K562 (cell line): Measurements from ENCODE around the gene ADAR. TPM values are rescaled to one million over a fixed set of nuclear protein-coding genes. Genes with fewer than 3 reads are reported as not detected.

Experiments used
- ARHGAP35 ChIP-seq: fragments of 450-650 bp; IDR thresholded peaks from 2 replicates; pipeline ENCODE4 v1.6.1; 2018; ENCODE audit not compliant: partially characterized antibody
- ATF7 ChIP-seq: fragments of 450-650 bp; IDR thresholded peaks from 2 replicates; pipeline ENCODE4 v1.7.1; 2014; ENCODE audit warnings: mild to moderate bottlenecking, moderate library complexity
- CREM ChIP-seq: IDR thresholded peaks from 2 replicates; pipeline ENCODE4 v1.6.1; 2014; ENCODE audit warnings: antibody characterized with exemption, low read depth
- E2F3 ChIP-seq: fragments of 250-450 bp; sonication (Bioruptor Pico); IDR thresholded peaks from 2 replicates; pipeline ENCODE4 v1.4.0; 2020; ENCODE audit warnings: mild to moderate bottlenecking
- EHMT2 ChIP-seq: fragments of 450-650 bp; IDR thresholded peaks from 2 replicates; pipeline ENCODE4 v1.6.1; 2018; ENCODE audit warnings: antibody characterized with exemption
- HLTF ChIP-seq: fragments of 450-650 bp; IDR thresholded peaks from 2 replicates; pipeline ENCODE4 v1.6.1; 2016
- HMGN3 ChIP-seq: IDR thresholded peaks from 2 replicates; pipeline ENCODE4 v1.6.1; 2011; ENCODE audit warnings: borderline replicate concordance, low read depth, mild to moderate bottlenecking, mixed read lengths, low read length; ENCODE audit not compliant: insufficient read length; ENCODE audit errors: extremely low read depth
- HOMEZ ChIP-seq: fragments of 250-450 bp; sonication (Bioruptor Pico); IDR thresholded peaks from 2 replicates; pipeline ENCODE4 v1.4.0; 2020; ENCODE audit warnings: mild to moderate bottlenecking, moderate library complexity
- KAT7 ChIP-seq: sonication (generic); formaldehyde crosslinking; IDR thresholded peaks from 2 replicates; pipeline ENCODE4 v1.8.0; 2022; ENCODE audit warnings: missing genetic modification reagents, mild to moderate bottlenecking, borderline replicate concordance
- MED1 ChIP-seq: sonication (generic); formaldehyde crosslinking; IDR thresholded peaks from 2 replicates; pipeline ENCODE4 v1.8.1; 2023; ENCODE audit warnings: missing genetic modification reagents, borderline replicate concordance
- NFRKB ChIP-seq: fragments of 450-650 bp; IDR thresholded peaks from 2 replicates; pipeline ENCODE4 v1.6.1; 2016; ENCODE audit warnings: low read depth
- RNF2 ChIP-seq: sonication (generic); IDR thresholded peaks from 2 replicates; pipeline ENCODE4 v1.6.1; 2016
- SMC3 ChIP-seq: conservative IDR thresholded peaks from 2 replicates; pipeline ENCODE4 v1.6.1; 2011; ENCODE audit warnings: low read depth, low read length, improper control_type of control experiment; ENCODE audit not compliant: insufficient read depth
- SRF ChIP-seq, 2 experiments: fragments of 250-450, 450-650 bp in 1 of 2; sonication (Bioruptor Pico) in 1 of 2; sonication (generic) in 1 of 2; formaldehyde crosslinking; IDR thresholded peaks; 2 replicates each; pipeline versions ENCODE4 v1.5.0 to v1.5.1; 2020 to 2022; ENCODE audit warnings: mild to moderate bottlenecking in 1 of 2, missing genetic modification reagents in 1 of 2
- TAF15 ChIP-seq: fragments of 200-400 bp; formaldehyde crosslinking; IDR thresholded peaks from 2 replicates; pipeline ENCODE4 v1.6.1; 2017; ENCODE audit warnings: mild to moderate bottlenecking, low read depth, low read length, moderate library complexity
- TOE1 ChIP-seq, 2 experiments: fragments of 450-650 bp in 1 of 2; sonication (generic) in 1 of 2; formaldehyde crosslinking in 1 of 2; IDR thresholded peaks; 2 replicates each; pipeline versions ENCODE4 v1.7.1 to v1.8.0; 2016 to 2022; ENCODE audit warnings: borderline replicate concordance in 2 of 2, mild to moderate bottlenecking in 2 of 2, antibody characterized with exemption in 1 of 2, inconsistent platforms in 1 of 2, low read depth in 1 of 2, missing genetic modification reagents in 1 of 2, moderate library complexity in 1 of 2
- ZNF134 ChIP-seq: fragments of 250-450 bp; sonication (Bioruptor Pico); conservative IDR thresholded peaks from 2 replicates; pipeline ENCODE4 v1.4.0; 2020
- ZNF165 ChIP-seq: fragments of 250-450 bp; sonication (Bioruptor Pico); IDR thresholded peaks from 2 replicates; pipeline ENCODE4 v1.4.0; 2020; ENCODE audit warnings: borderline replicate concordance
- ZNF263 ChIP-seq: sonication (generic); formaldehyde crosslinking; IDR thresholded peaks from 2 replicates; pipeline ENCODE4 v1.8.0; 2022; ENCODE audit warnings: mild to moderate bottlenecking, missing genetic modification reagents, borderline replicate concordance
- ZNF324 ChIP-seq: fragments of 250-450 bp; sonication (Bioruptor Pico); IDR thresholded peaks from 2 replicates; pipeline ENCODE4 v1.4.0; 2020; ENCODE audit warnings: mild to moderate bottlenecking
- ZNF431 ChIP-seq: sonication (generic); formaldehyde crosslinking; IDR thresholded peaks from 2 replicates; pipeline ENCODE4 v1.8.0; 2022; ENCODE audit warnings: mild to moderate bottlenecking, missing genetic modification reagents
- ZNF609 ChIP-seq: sonication (generic); formaldehyde crosslinking; IDR thresholded peaks from 2 replicates; pipeline ENCODE4 v1.8.1; 2023; ENCODE audit warnings: missing genetic modification reagents, mild to moderate bottlenecking, borderline replicate concordance
- ZNF766 ChIP-seq: fragments of 200-800 bp; sonication (Bioruptor generic); conservative IDR thresholded peaks from 2 replicates; pipeline ENCODE4 v1.6.1; 2016; ENCODE audit warnings: missing genetic modification characterization, missing compliant biosample characterization
- polyA plus RNA-seq, 8 experiments: library from polyadenylated mRNA; depleted of rRNA in 4 of 8; stranded (reverse) in 5 of 8; unstranded in 3 of 8; fragments of >200 nt; fragmentation: Nextera tagmentation in 2 of 8; fragmentation: Illumina TruSeq in 1 of 8; extraction: Ambion mirVana in 2 of 8; extraction: Trizol in 1 of 8; gene quantifications; 2 replicates each; pipeline versions ENCODE4 v1.2.1 to v1.2.3, GENCODE V29; 2011 to 2014; ENCODE audit warnings: inconsistent platforms in 1 of 8, missing spikeins in 1 of 8
- total RNA-seq, 7 experiments: library from RNA; depleted of rRNA in 6 of 7; stranded (reverse); fragments of >200 nt in 6 of 7; fragmentation: Illumina TruSeq in 2 of 7; extraction: Trizol in 2 of 7; gene quantifications; 2 replicates each; pipeline versions ENCODE4 v1.2.1 to v1.2.3, GENCODE V29; 2011 to 2021; ENCODE audit warnings: low replicate concordance in 1 of 7

ADAR gene
- total and polyA plus RNA-seq, 9 of the 15 experiments (the other 6 are each of a cell fraction or from before 2014, with no cell fraction given) = 30.1 to 123 (median 60.2) TPM

GRCh38 chr1:154567386-154568156, 40.4 kb downstream of the ADAR start, which contains the start of gene CHRNB2 (continued):
- TF ChIP-seq ZNF609 (CRISPR knock-in tag) (0 out of 2 replicates have a peak, but pooled peaks have one; percentile 41), ZNF165 (no peak), TOE1 (IDR thresholded peaks at IDR 0.05; ENCODE audit: borderline replicate concordance) (no peak), TOE1 (CRISPR knock-in tag; IDR thresholded peaks at IDR 0.05; ENCODE audit: borderline replicate concordance, low read depth) (no peak), ATF7 (no peak), ZNF134 (CRISPR knock-in tag) (no peak), ZNF324 (CRISPR knock-in tag) (no peak), HLTF (no peak), NFRKB (no peak), ZNF766 (CRISPR knock-in tag) (peak; percentile 68; the same call in 1 of the 2 replicates), HMGN3 (no peak), TAF15 (no peak), SMC3 (0 out of 2 replicates have a peak, but pooled peaks have one; percentile 9), EHMT2 (peak; percentile 94), ZNF431 (CRISPR knock-in tag) (0 out of 2 replicates have a peak, but pooled peaks have one; percentile 39), HOMEZ (no peak), ARHGAP35 (no peak), SRF (CRISPR knock-in tag; IDR thresholded peaks at IDR 0.05) (peak in 1 of 2 experiments; percentile 58; a peak in 1 of 4 replicates), KAT7 (CRISPR knock-in tag) (peak; percentile 70; the same call in 1 of the 2 replicates), CREM (peak; percentile 53), E2F3 (CRISPR knock-in tag) (peak; percentile 55; the same call in 1 of the 2 replicates), MED1 (CRISPR knock-in tag) (0 out of 2 replicates have a peak, but pooled peaks have one; percentile 63), ZNF263 (CRISPR knock-in tag) (peak; percentile 76), RNF2 (no peak)
